GM13977 (cell line): ENCODE results near the gene CHRNE.

Experiments used
- DNase-seq: peaks from one replicate; pipeline ENCODE4 v3.0.0; 2012; ENCODE audit warnings: low spot score
- CTCF ChIP-seq: IDR thresholded peaks from 2 replicates; pipeline ENCODE4 v1.5.1; 2012; ENCODE audit warnings: mild to moderate bottlenecking, control low read depth; ENCODE audit not compliant: insufficient read depth; ENCODE audit errors: extremely low read depth, missing control alignments
- in situ Hi-C: fragments of 300-500 bp; cut with MboI; formaldehyde crosslinking; loops from one replicate; pipeline ENCODE4 v1.12.0; 2022; ENCODE audit warnings: low sequenced_read_pairs, low pct_unique_long_range_greater_than_20kb, mixed read lengths, inconsistent platforms; ENCODE audit not compliant: unreplicated experiment

The CHRNE gene

GRCh38 chr17:4939546-4939795 lies 36.6 kb upstream of the CHRNE start:
- no peak for DNase-seq
- in situ Hi-C loops: no loop called here
- no peak for TF ChIP-seq CTCF

- no peak for TF ChIP-seq CTCF
- in situ Hi-C loops: no loop called here
- peak; percentile 45 for DNase-seq
Measured at GRCh38 chr17:4938688-4939545, 36.0 kb upstream of the CHRNE start.

DNA sequence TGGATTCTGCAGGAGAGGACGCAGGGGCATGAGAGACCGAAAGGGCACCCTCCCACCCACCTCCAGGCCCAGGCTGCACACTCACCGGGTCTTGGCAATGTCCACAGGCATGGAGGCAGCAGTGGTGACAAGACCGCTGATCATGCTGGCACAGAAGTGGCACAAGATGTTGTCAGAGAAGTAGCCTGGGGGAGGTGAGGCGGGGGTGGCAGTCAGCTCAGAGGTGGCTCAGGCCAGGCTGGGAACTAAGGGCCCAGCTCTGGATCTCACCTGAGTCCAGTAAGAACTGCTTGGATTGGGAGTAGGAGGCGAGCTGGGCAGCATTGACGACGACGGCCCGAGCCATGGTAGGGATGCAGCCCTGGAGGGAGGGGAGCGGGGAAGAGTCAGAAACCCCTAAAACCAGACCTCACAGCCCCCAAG lies 35.2 kb upstream of the CHRNE start:
- TF ChIP-seq CTCF: no peak
- DNase-seq: peak; percentile 15
- in situ Hi-C loops: no loop called here

- DNase-seq: no peak
Measured at GRCh38 chr17:4937553-4937952, 34.7 kb upstream of the CHRNE start.

DNA sequence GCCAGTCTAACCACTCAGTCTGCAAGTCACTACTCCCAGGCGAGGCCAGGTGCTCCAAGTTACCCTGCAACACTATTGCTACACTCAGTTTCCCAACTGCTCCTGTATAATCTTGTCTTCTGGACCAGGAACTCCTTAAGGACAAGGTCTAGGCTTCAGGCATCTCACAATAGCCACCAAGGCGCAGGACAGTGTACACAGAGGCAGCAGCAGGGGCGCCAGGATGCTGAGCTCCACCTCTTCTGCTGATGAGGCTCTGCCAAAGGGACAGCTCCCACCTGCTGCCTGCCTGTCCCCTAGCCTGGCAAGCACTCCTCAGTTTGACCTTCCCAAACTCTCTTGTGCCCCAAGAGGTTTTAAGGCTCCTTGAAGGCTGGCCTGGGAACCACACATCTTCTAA lies 33.5 kb upstream of the CHRNE start:
- no peak for DNase-seq
- in situ Hi-C loops: no loop called here
- no peak for TF ChIP-seq CTCF

More at GRCh38 chr17:4937553-4937952, 34.7 kb upstream of the CHRNE start:
- TF ChIP-seq CTCF: no peak
- in situ Hi-C loops: no loop called here

GRCh38 chr17:4935650-4936049 lies 32.8 kb upstream of the CHRNE start:
- peak; percentile 8 for DNase-seq
- no peak for TF ChIP-seq CTCF
- in situ Hi-C loops: no loop called here
